ENCODE data around the gene GABBR2.

GABBR2 gene

GRCh38 chr9:98241357-98242300 lies 467.1 kb downstream of the GABBR2 start:
- DNase-seq: no peak

- no peak for DNase-seq
These were observed 468.3 kb downstream of the GABBR2 start for GRCh38 chr9:98240475-98240874.
